IMR-90 (cell line): ENCODE data around the gene LENG9. TPM values are rescaled to one million over a fixed set of nuclear protein-coding genes. Genes with fewer than 3 reads are reported as not detected.

Experiments
- ATAC-seq: fragments of 200-7000 bp; cut with Tn5 transposase; 2 replicates; pipeline ENCODE4 v1.9.1; 2020; ENCODE audit warnings: low read depth, mild to moderate bottlenecking, moderate library complexity
- BruUV-seq: library from RNA; stranded (reverse); fragments of 400-500 nt; replicated peaks from 2 replicates; lab custom pipeline; 2021; lab: Mats Ljungman, UMichigan
- CTCF ChIA-PET: fragments of 300-600 bp; formaldehyde crosslinking; extraction: SDS; loops from one replicate; lab custom pipeline; 2021; ENCODE audit warnings: antibody characterized with exemption; lab: Yijun Ruan, JAX
- POLR2A ChIA-PET: fragments of 300-600 bp; sonication (Branson Sonifier 250); formaldehyde crosslinking; loops from one replicate; lab custom pipeline; 2022; ENCODE audit warnings: antibody characterized with exemption; ENCODE audit not compliant: unreplicated experiment; lab: Charles Lee
- DNase-seq: peaks from one replicate; pipeline ENCODE4 v3.0.0; 2013
- H2AFZ ChIP-seq: replicated peaks from 2 replicates; pipeline ENCODE3; 2013; ENCODE audit warnings: low read length, mild to moderate bottlenecking; ENCODE audit not compliant: poor library complexity
- H2AK5ac ChIP-seq: 2 replicates; pipeline ENCODE4 v1.6.1; 2013; ENCODE audit warnings: low read depth, low read length, inconsistent platforms
- H2AK9ac ChIP-seq: replicated peaks from 2 replicates; pipeline ENCODE3; 2013; ENCODE audit warnings: mild to moderate bottlenecking, low read depth, low read length, moderate library complexity; ENCODE audit not compliant: poor library complexity
- H2BK120ac ChIP-seq: 2 replicates; pipeline ENCODE4 v1.6.1; 2013; ENCODE audit warnings: low read depth, low read length, inconsistent platforms
- H2BK15ac ChIP-seq: 3 replicates; pipeline ENCODE4 v1.6.1; 2013; ENCODE audit warnings: low read depth, low read length, inconsistent platforms
- H2BK20ac ChIP-seq: 2 replicates; pipeline ENCODE4 v1.6.1; 2013; ENCODE audit warnings: low read depth, mild to moderate bottlenecking, inconsistent platforms, low read length, moderate library complexity
- H2BK5ac ChIP-seq: 2 replicates; pipeline ENCODE4 v1.6.1; 2013; ENCODE audit warnings: mild to moderate bottlenecking, low read depth, low read length, inconsistent platforms; ENCODE audit not compliant: poor library complexity, severe bottlenecking
- H3K14ac ChIP-seq: replicated peaks from 2 replicates; pipeline ENCODE4 v1.6.1; 2013; ENCODE audit warnings: low read depth, low read length, inconsistent platforms
- H3K18ac ChIP-seq: 2 replicates; pipeline ENCODE4 v1.6.1; 2013; ENCODE audit warnings: low read depth, low read length, control low read depth
- H3K23ac ChIP-seq: 2 replicates; pipeline ENCODE4 v1.6.1; 2013; ENCODE audit warnings: low read depth, low read length, inconsistent platforms
- H3K27ac ChIP-seq: 2 replicates; pipeline ENCODE4 v1.5.1; 2013; ENCODE audit warnings: mild to moderate bottlenecking, control low read depth, low read length; ENCODE audit not compliant: insufficient read depth
- H3K27me3 ChIP-seq: 2 replicates; pipeline ENCODE4 v1.6.1; 2013; ENCODE audit warnings: low read length; ENCODE audit not compliant: control insufficient read depth, insufficient read depth
- H3K36me3 ChIP-seq: 2 replicates; pipeline ENCODE4 v1.6.1; 2013; ENCODE audit warnings: low read length, mixed read lengths; ENCODE audit not compliant: control insufficient read depth, insufficient read depth
- H3K4ac ChIP-seq: 2 replicates; pipeline ENCODE4 v1.6.1; 2013; ENCODE audit warnings: low read depth, low read length, inconsistent platforms
- H3K4me1 ChIP-seq: 2 replicates; pipeline ENCODE4 v1.6.1; 2013; ENCODE audit warnings: low read length, mixed read lengths; ENCODE audit not compliant: control insufficient read depth, insufficient read depth
- H3K4me2 ChIP-seq: 2 replicates; pipeline ENCODE4 v1.6.1; 2013; ENCODE audit warnings: low read depth, mild to moderate bottlenecking, control low read depth, low read length, moderate library complexity
- H3K4me3 ChIP-seq: 2 replicates; pipeline ENCODE4 v1.5.1; 2013; ENCODE audit warnings: low read depth, mild to moderate bottlenecking, control low read depth, low read length, moderate library complexity; ENCODE audit not compliant: insufficient read depth
- H3K56ac ChIP-seq: 2 replicates; pipeline ENCODE4 v1.6.1; 2013; ENCODE audit warnings: low read length, inconsistent platforms; ENCODE audit not compliant: insufficient read depth; ENCODE audit errors: extremely low read depth
- H3K79me1 ChIP-seq, 2 experiments: 2 replicates each; pipeline ENCODE4 v1.6.1; 2013; ENCODE audit warnings: low read length in 2 of 2, inconsistent platforms in 1 of 2, low read depth in 1 of 2
- H3K9ac ChIP-seq: 2 replicates; pipeline ENCODE4 v1.6.1; 2013; ENCODE audit warnings: low read depth, low read length, control low read depth
- H3K9me1 ChIP-seq: 2 replicates; pipeline ENCODE4 v1.6.1; 2013; ENCODE audit warnings: low read length, inconsistent platforms; ENCODE audit not compliant: insufficient read depth
- H3K9me3 ChIP-seq: 2 replicates; pipeline ENCODE4 v1.6.1; 2013; ENCODE audit warnings: low read length; ENCODE audit not compliant: control insufficient read depth, insufficient read depth
- H4K20me1 ChIP-seq: 2 replicates; pipeline ENCODE4 v1.6.1; 2013; ENCODE audit warnings: low read length, inconsistent platforms; ENCODE audit not compliant: insufficient read depth
- H4K5ac ChIP-seq: 2 replicates; pipeline ENCODE4 v1.6.1; 2013; ENCODE audit warnings: mild to moderate bottlenecking, low read depth, low read length, control low read depth
- H4K8ac ChIP-seq, 2 experiments: 2 replicates each; pipeline ENCODE4 v1.6.1; 2013; ENCODE audit warnings: low read depth in 2 of 2, low read length in 2 of 2, control low read depth in 1 of 2, inconsistent platforms in 1 of 2
- H4K91ac ChIP-seq: 2 replicates; pipeline ENCODE4 v1.6.1; 2013; ENCODE audit warnings: low read depth, low read length, inconsistent platforms; ENCODE audit not compliant: insufficient read depth
- BHLHE40 ChIP-seq: fragments of 150-350 bp; IDR thresholded peaks from 2 replicates; pipeline ENCODE4 v1.6.1; 2016; ENCODE audit warnings: mild to moderate bottlenecking, low read depth, low read length
- CEBPB ChIP-seq: IDR thresholded peaks from 2 replicates; pipeline ENCODE4 v1.6.1; 2012; ENCODE audit warnings: low read depth, low read length, improper control_type of control experiment
- CHD1 ChIP-seq: IDR thresholded peaks from 2 replicates; pipeline ENCODE4 v1.6.1; 2012; ENCODE audit warnings: low read depth, low read length, improper control_type of control experiment
- CTCF ChIP-seq: conservative IDR thresholded peaks from 2 replicates; pipeline ENCODE4 v1.5.1; 2012; ENCODE audit warnings: mild to moderate bottlenecking, low read depth, low read length, improper control_type of control experiment
- ELK1 ChIP-seq: fragments of 150-350 bp; IDR thresholded peaks from 2 replicates; pipeline ENCODE4 v1.6.1; 2016; ENCODE audit warnings: low read depth, mild to moderate bottlenecking, low read length, moderate library complexity, borderline replicate concordance
- FOS ChIP-seq: fragments of 150-350 bp; IDR thresholded peaks from 2 replicates; pipeline ENCODE4 v1.6.1; 2016; ENCODE audit warnings: low read depth, low read length
- MAFK ChIP-seq: IDR thresholded peaks from 2 replicates; pipeline ENCODE4 v1.6.1; 2012; ENCODE audit warnings: low read depth, low read length, improper control_type of control experiment
- MAZ ChIP-seq: IDR thresholded peaks from 2 replicates; pipeline ENCODE4 v1.6.1; 2012; ENCODE audit warnings: low read depth, mild to moderate bottlenecking, low read length, improper control_type of control experiment, moderate library complexity, borderline replicate concordance
- MXI1 ChIP-seq: IDR thresholded peaks from 2 replicates; pipeline ENCODE4 v1.6.1; 2012; ENCODE audit warnings: low read depth, mild to moderate bottlenecking, low read length, moderate library complexity, borderline replicate concordance
- NFE2L2 ChIP-seq: fragments of 150-350 bp; IDR thresholded peaks from 2 replicates; pipeline ENCODE4 v1.6.1; 2016; ENCODE audit warnings: low read depth, mild to moderate bottlenecking, low read length
- POLR2A ChIP-seq: IDR thresholded peaks from 2 replicates; pipeline ENCODE4 v1.6.1; 2012; ENCODE audit warnings: mild to moderate bottlenecking, low read depth, low read length
- RAD21 ChIP-seq: IDR thresholded peaks from 2 replicates; pipeline ENCODE4 v1.6.1; 2012; ENCODE audit warnings: low read length, improper control_type of control experiment
- RCOR1 ChIP-seq: IDR thresholded peaks from 2 replicates; pipeline ENCODE4 v1.6.1; 2012; ENCODE audit warnings: mild to moderate bottlenecking, low read length, improper control_type of control experiment; ENCODE audit not compliant: insufficient replicate concordance
- SMC3 ChIP-seq: fragments of 150-350 bp; IDR thresholded peaks from 2 replicates; pipeline ENCODE4 v1.6.1; 2016; ENCODE audit warnings: low read depth, mild to moderate bottlenecking, antibody characterized with exemption, low read length, moderate library complexity
- USF2 ChIP-seq: fragments of 150-350 bp; IDR thresholded peaks from 2 replicates; pipeline ENCODE4 v1.6.1; 2017; ENCODE audit warnings: mild to moderate bottlenecking, antibody characterized with exemption, low read length, low read depth
- WGBS, 2 experiments: methylation state at CpG; one replicate each; pipeline versions ENCODE4 v1.1.5 to v1.1.7; 2013; ENCODE audit warnings: missing lambda C conversion rate in 2 of 2; ENCODE audit not compliant: insufficient read length in 1 of 2; ENCODE audit errors: extremely low coverage in 2 of 2; 5-methylcytosine and 5-hydroxymethylcytosine counted together
- dilution Hi-C: fragments of 300-500 bp; cut with HindIII; formaldehyde crosslinking; loops from one replicate; pipeline ENCODE4 v1.14.3; 2018; ENCODE audit warnings: low sequenced_read_pairs; ENCODE audit not compliant: unreplicated experiment
- in situ Hi-C: fragments of 300-500 bp; cut with MboI; formaldehyde crosslinking; loops from 3 replicates; pipeline ENCODE4 v1.14.3; 2019; ENCODE audit warnings: low sequenced_read_pairs, inconsistent platforms, mixed read lengths
- intact Hi-C: fragments of 100-400 bp; cut with micrococcal nuclease; formaldehyde crosslinking; loops from 2 replicates; pipeline ENCODE4 v1.10.0; 2022
- polyA plus RNA-seq, 3 experiments: library from polyadenylated mRNA; depleted of rRNA; stranded (reverse); fragments of >200 nt; gene quantifications; 2 replicates each; pipeline ENCODE4 v1.2.3, GENCODE V29; 2012; ENCODE audit warnings: low replicate concordance in 1 of 3
- total RNA-seq: library from RNA; depleted of rRNA; stranded (reverse); fragments of >200 nt; gene quantifications from 2 replicates; pipeline ENCODE4 v1.2.3, GENCODE V29; 2012

LENG9 gene
- total and polyA plus RNA-seq, 2 of the 4 experiments (the other 2 are of a cell fraction), result 0.94 to 1.1 TPM

GRCh38 chr19:54478677-54479266 lies 15.2 kb upstream of the LENG9 start:
- Histone ChIP-seq H2BK120ac (no peak overlapping the region), H2BK5ac (no peak overlapping the region), H3K18ac (no peak overlapping the region), H3K23ac (no peak overlapping the region), H3K4me2 (no peak overlapping the region), H3K36me3 (no peaks in the 10 kb centered on the region), H3K4ac (no peak overlapping the region), H3K9ac (no peak overlapping the region), H2AK9ac (no peak overlapping the region), H3K14ac (no peak overlapping the region), H3K4me1 (peaks cover 2% of the 10 kb centered on the region; the same call in 1 of the 2 replicates), H3K9me3 (no peaks in the 10 kb centered on the region), H3K9me1 (peaks cover 1% of the 10 kb centered on the region; the same call in 1 of the 2 replicates), H4K91ac (no peak overlapping the region), H4K20me1 (no peaks in the 10 kb centered on the region), H3K79me1 (no peaks in the 10 kb centered on the region), H3K4me3 (no peak overlapping the region), H2AK5ac (no peak overlapping the region), H2AFZ (no peak overlapping the region), H3K56ac (no peak overlapping the region), H4K5ac (no peak overlapping the region), H4K8ac (no peak overlapping the region), H3K27me3 (0 out of 2 replicates have a peak, but pooled peaks cover 2% of the 10 kb centered on the region), H2BK20ac (no peak overlapping the region), H3K27ac (no peak overlapping the region), H2BK15ac (no peak overlapping the region)
- DNase-seq (peak; percentile 49), ATAC-seq (peak; percentile 76)
- POLR2A ChIA-PET, result no interaction called here
- in situ Hi-C loops, result no loop called here
- CTCF ChIA-PET, result interaction anchor here (0.9 to 1.2 kb wide), 3 partner anchors 13 to 201 kb away, joined by 3 to 4 read pairs (median 3); no protein-coding TSS in a partner anchor
- no TSS peak for BruUV-seq
- intact Hi-C loops, result loop anchor here (10.0 kb wide), 1 partner anchor 586 kb away; the partner anchor contains the start of gene RDH13
- dilution Hi-C loops, result no loop called here
- 0% methylated on average over 1 of the region's 10 CpGs; no CpG with 5 or more reads in 1 of the 2 experiments for WGBS, 2 experiments
- TF ChIP-seq RAD21 (peak; percentile 45), MXI1 (no peak), NFE2L2 (no peak), BHLHE40 (no peak), USF2 (no peak), CHD1 (no peak), FOS (no peak), MAFK (no peak), CEBPB (no peak), POLR2A (no peak), CTCF (peak; percentile 54), MAZ (no peak), RCOR1 (no peak), ELK1 (no peak), SMC3 (peak; percentile 11; the same call in 1 of the 2 replicates)
